GM12878 (cell line): ENCODE results near the gene CCDC141. TPM values are rescaled to one million over a fixed set of nuclear protein-coding genes. Genes with fewer than 3 reads are reported as not detected.

Experiments
- ATAC-seq: fragments of 200-7000 bp; cut with Tn5 transposase; 3 replicates; pipeline ENCODE4 v1.9.1; 2020; ENCODE audit warnings: mild to moderate bottlenecking, moderate library complexity
- BruUV-seq: library from RNA; stranded (reverse); fragments of 400-500 nt; replicated peaks from 2 replicates; lab custom pipeline; 2021; lab: Mats Ljungman, UMichigan
- CTCF ChIA-PET: fragments of 300-600 bp; sonication (Branson Sonifier 250); formaldehyde crosslinking; extraction: SDS; loops from one replicate; lab custom pipeline; 2021; ENCODE audit warnings: inconsistent platforms; lab: Yijun Ruan, JAX
- POLR2A ChIA-PET: fragments of 350-600 bp; formaldehyde crosslinking; extraction: SDS; loops from one replicate; lab custom pipeline; 2021; ENCODE audit warnings: inconsistent platforms; lab: Charles Lee
- RAD21 ChIA-PET: fragments of 300-600 bp; sonication (Branson Sonifier 250); formaldehyde crosslinking; loops from one replicate; lab custom pipeline; 2023; ENCODE audit warnings: antibody characterized with exemption; ENCODE audit not compliant: unreplicated experiment; lab: Charles Lee
- SMC1A ChIA-PET: fragments of 300-600 bp; sonication (Branson Sonifier 250); formaldehyde crosslinking; loops from one replicate; lab custom pipeline; 2023; ENCODE audit not compliant: unreplicated experiment, uncharacterized antibody; lab: Charles Lee
- DNase-seq: peaks from one replicate; pipeline ENCODE4 v3.0.0-alpha.2; 2011; ENCODE audit warnings: low read depth, low spot score
- FAIRE-seq: peaks from 3 replicates; lab custom pipeline; 2011; peaks lifted over from hg19 to GRCh38; lab: Jason Lieb, UNC
- H2AFZ ChIP-seq: 2 replicates; pipeline ENCODE4 v1.6.0; 2011; ENCODE audit warnings: low read depth, low read length, control low read depth; ENCODE audit not compliant: control insufficient read depth
- H3K27ac ChIP-seq: 2 replicates; pipeline ENCODE4 v1.5.1; 2011; ENCODE audit warnings: control low read depth; ENCODE audit not compliant: control insufficient read depth, insufficient read depth
- H3K27me3 ChIP-seq, 2 experiments: replicated peaks in 1 of 2; 2 replicates each; pipeline versions ENCODE4 v1.6.0 to v1.6.1; 2011; ENCODE audit warnings: low read length in 1 of 2; ENCODE audit not compliant: control insufficient read depth in 2 of 2, insufficient read depth in 2 of 2
- H3K36me3 ChIP-seq, 2 experiments: 2 replicates each; pipeline ENCODE4 v1.5.1; 2011; ENCODE audit warnings: low read length in 1 of 2; ENCODE audit not compliant: control insufficient read depth in 2 of 2, insufficient read depth in 2 of 2
- H3K4me1 ChIP-seq: 2 replicates; pipeline ENCODE4 v1.6.1; 2011; ENCODE audit warnings: mild to moderate bottlenecking, low read length, moderate library complexity, mixed read lengths; ENCODE audit not compliant: control insufficient read depth, insufficient read depth
- H3K4me2 ChIP-seq: 2 replicates; pipeline ENCODE4 v1.6.0; 2011; ENCODE audit warnings: control low read depth; ENCODE audit not compliant: control insufficient read depth, insufficient read depth
- H3K4me3 ChIP-seq: fragments of 200-600 bp; sonication (generic); 2 replicates; pipeline ENCODE4 v1.5.1; 2016
- H3K79me2 ChIP-seq: 2 replicates; pipeline ENCODE4 v1.6.0; 2011; ENCODE audit warnings: low read length; ENCODE audit not compliant: control insufficient read depth, insufficient read depth
- H3K9ac ChIP-seq: 2 replicates; pipeline ENCODE4 v1.8.0; 2011; ENCODE audit warnings: low read length, control low read depth, mixed read lengths; ENCODE audit not compliant: control insufficient read depth, insufficient read depth
- H3K9me3 ChIP-seq: replicated peaks from 3 replicates; pipeline ENCODE4 v1.5.1; 2011; ENCODE audit warnings: mild to moderate bottlenecking, low read length; ENCODE audit not compliant: control insufficient read depth, insufficient read depth
- H4K20me1 ChIP-seq: 2 replicates; pipeline ENCODE4 v1.6.0; 2011; ENCODE audit not compliant: control insufficient read depth, insufficient read depth
- ATF7 ChIP-seq: fragments of 450-650 bp; IDR thresholded peaks from 2 replicates; pipeline ENCODE4 v1.6.1; 2016; ENCODE audit warnings: low read depth, mild to moderate bottlenecking
- BCL11A ChIP-seq: IDR thresholded peaks from 2 replicates; pipeline ENCODE4 v1.6.1; 2011; ENCODE audit warnings: low read depth, low read length
- CBX5 ChIP-seq: sonication (generic); IDR thresholded peaks from 2 replicates; pipeline ENCODE4 v1.6.1; 2016; ENCODE audit warnings: low read depth, moderate library complexity, mild to moderate bottlenecking, inconsistent platforms
- E2F8 ChIP-seq: fragments of 450-650 bp; IDR thresholded peaks from 2 replicates; pipeline ENCODE4 v1.6.1; 2018; ENCODE audit warnings: mild to moderate bottlenecking, low read depth, moderate library complexity; ENCODE audit not compliant: partially characterized antibody
- E4F1 ChIP-seq: fragments of 450-650 bp; IDR thresholded peaks from 2 replicates; pipeline ENCODE4 v1.6.1; 2018; ENCODE audit warnings: borderline replicate concordance, mild to moderate bottlenecking; ENCODE audit not compliant: partially characterized antibody
- USF2 ChIP-seq: IDR thresholded peaks from 2 replicates; pipeline ENCODE4 v1.6.1; 2011; ENCODE audit warnings: low read depth, low read length, improper control_type of control experiment, borderline replicate concordance
- ZBTB33 ChIP-seq: fragments of 450-650 bp; IDR thresholded peaks from 2 replicates; pipeline ENCODE4 v1.6.1; 2017; ENCODE audit warnings: mild to moderate bottlenecking
- ZBTB40 ChIP-seq: fragments of 450-650 bp; IDR thresholded peaks from 2 replicates; pipeline ENCODE4 v1.6.1; 2016; ENCODE audit warnings: mild to moderate bottlenecking, moderate library complexity, borderline replicate concordance
- ZNF384 ChIP-seq: IDR thresholded peaks from 2 replicates; pipeline ENCODE4 v1.6.1; 2012; ENCODE audit warnings: low read depth, mild to moderate bottlenecking, low read length, improper control_type of control experiment, borderline replicate concordance
- ZZZ3 ChIP-seq: IDR thresholded peaks from 2 replicates; pipeline ENCODE4 v1.6.1; 2011; ENCODE audit warnings: low read depth; ENCODE audit not compliant: control insufficient read depth, insufficient read length
- WGBS: methylation state at CpG from one replicate; pipeline ENCODE4 v1.1.6; 2016; ENCODE audit warnings: low lambda C conversion rate; ENCODE audit not compliant: insufficient replicate concordance, insufficient coverage; ENCODE audit errors: missing lambda C conversion rate; 5-methylcytosine and 5-hydroxymethylcytosine counted together
- in situ Hi-C: fragments of 300-500 bp; cut with MboI; formaldehyde crosslinking; loops from 9 replicates; pipeline ENCODE4 v1.14.3; 2018; ENCODE audit warnings: mixed read lengths
- intact Hi-C: fragments of 100-400 bp; cut with micrococcal nuclease; formaldehyde crosslinking; loops from one replicate; pipeline ENCODE4 v1.14.2; 2022; ENCODE audit not compliant: unreplicated experiment
- polyA plus RNA-seq, 11 experiments: library from polyadenylated mRNA; depleted of rRNA in 4 of 11; unstranded in 6 of 11; stranded (reverse) in 5 of 11; fragments of >200 nt; fragmentation: Nextera tagmentation in 4 of 11; fragmentation: Illumina TruSeq in 1 of 11; extraction: Ambion mirVana in 4 of 11; extraction: Trizol in 1 of 11; gene quantifications; 1 replicate in 1 of 11; 2 replicates in 10 of 11; pipeline versions ENCODE4 v1.2.1 to v1.2.3, GENCODE V29; 2011 to 2016; ENCODE audit warnings: inconsistent platforms in 2 of 11, missing spikeins in 2 of 11, low read depth in 1 of 11
- total RNA-seq, 4 experiments: library from RNA; depleted of rRNA in 3 of 4; stranded (reverse); fragments of >200 nt in 3 of 4; fragmentation: Illumina TruSeq in 1 of 4; extraction: Trizol in 1 of 4; gene quantifications; 2 replicates each; pipeline versions ENCODE4 v1.2.1 to v1.2.3, GENCODE V29; 2013 to 2021

Gene CCDC141
- total and polyA plus RNA-seq, 10 of the 15 experiments (the other 5 are each of a cell fraction or from before 2014, with no cell fraction given): 0.84 to 12.5 (median 3.6) TPM

- ChIA-PET CTCF (interaction anchor here (0.9 to 3.2 kb wide), 7 partner anchors 14 to 347 kb away, joined by 3 to 7 read pairs (median 4); no protein-coding TSS in a partner anchor), SMC1A (interaction anchor here (1.1 to 1.5 kb wide), 4 partner anchors 23 to 239 kb away, joined by 3 to 4 read pairs (median 3); no protein-coding TSS in a partner anchor), POLR2A (interaction anchor here (0.6 kb wide), 1 partner anchor 473 kb away, joined by 3 read pairs; no protein-coding TSS in a partner anchor), RAD21 (interaction anchor here (1.2 kb wide), 1 partner anchor 239 kb away, joined by 3 read pairs; no protein-coding TSS in a partner anchor)
- no TSS peak for BruUV-seq
- peak; percentile 92 for ATAC-seq
- Histone ChIP-seq H3K4me1 (no peaks in the 10 kb centered on the region), H2AFZ (no peak overlapping the region), H3K27me3 (no peaks in the 10 kb centered on the region), H3K36me3 (peaks cover 0 to 2% of the 10 kb centered on the region in 2 experiments; a peak in 1 of 4 replicates), H3K4me2 (no peak overlapping the region), H4K20me1 (no peaks in the 10 kb centered on the region), H3K27ac (no peak overlapping the region), H3K4me3 (no peak overlapping the region), H3K9ac (no peak overlapping the region), H3K79me2 (no peaks in the 10 kb centered on the region), H3K9me3 (no peaks in the 10 kb centered on the region)
- in situ Hi-C loops (no loop called here), intact Hi-C loops (no loop called here)
- no peak for DNase-seq
- 37% methylated on average over 7 of the region's 7 CpGs for WGBS
- FAIRE-seq: no peak
- TF ChIP-seq ZNF384: no peak
- no peak for TF ChIP-seq ZZZ3
- TF ChIP-seq CBX5: no peak
- TF ChIP-seq E2F8: no peak
- TF ChIP-seq ZBTB33: no peak
- TF ChIP-seq BCL11A: peak; percentile 65
- TF ChIP-seq ATF7: peak; percentile 24; the same call in 1 of the 2 replicates
- no peak for TF ChIP-seq E4F1
- no peak for TF ChIP-seq ZBTB40
- TF ChIP-seq USF2: no peak
These were observed 267.7 kb downstream of the CCDC141 start for GRCh38 chr2:178782236-178782635.
